GM18868 (cell line): Measurements from ENCODE around the gene HECTD4.
"Not testable (repeated sequence)": the region's sequence is repeated elsewhere in the genome, so short reads cannot be mapped to it uniquely, and the experiment has no call there.

Experiments used
- ATAC-seq: cut with Tn5 transposase; IDR thresholded peaks from one replicate; pipeline ENCODE4 v1.9.1; 2021; ENCODE audit warnings: mild to moderate bottlenecking, moderate library complexity; ENCODE audit not compliant: unreplicated experiment

HECTD4 gene

GRCh38 chr12:112354399-112354798 is 27.8 kb downstream of the HECTD4 start:
- ATAC-seq: no peak

DNA sequence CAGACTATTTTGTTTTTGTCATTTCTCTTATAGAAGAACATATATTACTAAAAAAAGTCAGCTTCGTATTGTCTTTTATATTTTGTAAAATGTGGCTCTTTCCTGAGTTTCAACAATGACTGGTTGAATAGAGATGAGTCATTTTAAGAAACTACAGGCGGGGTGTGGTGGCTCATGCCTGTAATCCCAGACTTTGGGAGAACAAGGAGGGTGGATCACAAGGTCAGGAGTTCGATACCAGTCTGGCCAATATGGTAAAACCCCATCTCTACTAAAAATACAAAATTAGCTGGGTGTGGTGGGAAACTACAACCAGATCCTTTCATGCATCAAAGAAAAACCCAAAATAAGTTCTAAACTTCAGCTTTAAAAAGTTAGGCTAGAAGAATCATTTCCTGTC is 28.8 kb downstream of the HECTD4 start:
- no peak for ATAC-seq

GRCh38 chr12:112352921-112353320 is 29.3 kb downstream of the HECTD4 start:
- ATAC-seq: no peak

GRCh38 chr12:112350593-112351592 is 31.3 kb downstream of the HECTD4 start:
- ATAC-seq: no peak

GRCh38 chr12:112349431-112349830 is 32.8 kb downstream of the HECTD4 start:
- ATAC-seq: no peak

DNA sequence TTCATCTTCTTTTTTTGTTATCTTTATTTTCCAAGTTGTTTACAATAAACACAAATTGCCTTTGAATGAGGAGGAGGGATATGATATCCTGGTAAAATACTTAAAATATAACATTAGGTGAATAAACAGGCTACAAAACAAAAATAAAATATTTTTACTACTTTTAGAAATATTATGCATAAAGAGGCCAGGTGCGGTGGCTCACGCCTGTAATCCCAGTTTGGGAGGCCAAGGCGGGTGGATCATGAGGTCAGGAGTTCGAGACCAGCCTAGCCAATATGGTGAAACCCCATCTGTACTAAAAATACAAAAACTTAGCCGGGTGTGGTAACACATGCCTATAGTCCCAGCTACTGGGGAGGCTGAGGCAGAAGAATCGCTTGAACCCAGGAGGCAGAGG is 33.3 kb downstream of the HECTD4 start:
- not testable (repeated sequence) for ATAC-seq

GRCh38 chr12:112347581-112347982 is 34.6 kb downstream of the HECTD4 start:
- ATAC-seq: no peak

DNA sequence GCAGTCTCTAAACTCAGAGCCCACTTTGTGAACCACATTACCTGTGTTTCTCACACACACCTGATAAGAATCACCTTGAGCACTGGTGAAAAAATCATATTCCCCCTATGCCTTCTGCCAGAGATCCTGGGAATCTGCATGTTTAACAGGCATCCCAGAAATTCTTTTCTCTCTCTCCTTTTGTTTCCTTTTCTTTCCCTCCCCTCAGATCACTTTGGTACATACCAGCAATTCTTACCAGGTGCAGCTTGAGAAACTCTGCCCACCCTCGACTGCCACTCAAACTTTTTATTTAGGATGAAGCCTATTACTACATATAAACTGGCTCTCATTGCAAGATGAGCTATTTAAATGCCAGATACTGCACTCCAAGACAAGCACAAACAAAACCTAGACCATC is 36.0 kb downstream of the HECTD4 start:
- no peak for ATAC-seq

DNA sequence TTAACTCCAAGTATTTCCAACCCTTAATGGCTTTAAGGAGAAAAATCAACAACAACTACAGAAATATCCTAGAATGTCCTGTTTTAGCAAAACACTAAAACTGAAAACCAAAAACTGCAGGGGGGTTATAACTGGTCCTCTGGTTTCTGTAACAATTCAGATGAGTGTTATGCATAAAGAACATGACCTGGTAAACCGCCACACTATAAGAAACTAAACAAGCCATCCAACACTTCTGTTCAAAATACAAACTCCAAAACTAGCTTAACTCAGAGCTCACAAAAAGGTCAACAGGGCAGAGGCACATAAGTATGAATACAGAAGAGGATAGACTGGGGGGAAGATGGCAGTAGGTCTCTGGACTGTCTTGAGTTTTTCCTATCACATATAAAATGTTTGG is 38.0 kb downstream of the HECTD4 start:
- no peak for ATAC-seq

DNA sequence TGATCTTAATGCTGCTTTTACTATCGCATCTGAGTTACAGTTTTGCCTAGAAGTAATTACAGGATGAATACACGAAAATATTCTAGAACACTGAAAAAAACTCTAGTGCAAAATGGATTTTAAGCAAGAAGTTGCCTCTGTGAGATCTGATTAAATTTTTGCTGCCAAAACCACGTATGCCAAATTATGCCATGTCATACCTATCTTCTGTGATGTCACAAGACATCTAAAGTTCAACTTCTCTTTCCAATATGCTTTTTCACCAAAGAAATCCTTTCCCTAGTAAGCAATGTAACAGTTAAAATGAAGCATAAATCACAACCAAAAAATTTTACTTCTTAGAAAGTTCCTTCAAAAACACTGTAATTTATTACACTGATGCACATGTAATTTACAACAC is 39.6 kb downstream of the HECTD4 start:
- ATAC-seq: no peak

DNA sequence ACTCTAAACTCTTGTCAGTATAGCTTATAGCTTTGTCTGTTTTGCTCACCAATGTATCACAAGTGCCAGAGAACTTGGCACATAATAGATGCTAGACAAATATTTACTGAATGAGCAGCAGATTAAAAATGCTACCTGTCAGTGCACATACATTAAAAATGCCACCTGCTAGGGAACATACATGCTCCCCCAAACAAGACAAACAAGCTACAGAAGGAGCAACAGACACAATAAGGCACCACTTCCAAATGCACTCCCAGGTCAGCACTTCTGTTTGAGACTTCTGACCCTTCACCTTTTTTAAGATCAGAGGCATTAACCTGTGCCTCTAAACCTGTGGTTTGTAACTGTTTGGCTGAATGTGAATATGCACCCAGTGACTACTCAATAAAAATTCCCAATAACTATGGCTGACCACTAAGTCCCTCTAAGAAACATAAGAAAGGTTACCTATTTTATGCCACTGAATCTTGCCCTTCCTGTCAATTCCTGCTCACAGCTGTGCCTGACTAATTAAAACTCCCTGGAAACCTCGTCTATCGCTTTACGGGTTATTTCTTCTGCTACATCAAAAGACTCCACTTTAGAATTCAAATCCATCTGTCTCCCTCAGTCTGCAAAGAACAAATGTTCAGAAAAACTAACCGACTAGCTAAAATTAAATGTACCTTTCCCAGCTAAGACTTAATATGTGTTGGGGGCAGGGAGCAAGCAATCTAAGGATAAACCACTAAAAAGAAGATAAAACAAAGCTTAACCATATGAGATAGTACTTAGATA is 41.0 kb downstream of the HECTD4 start:
- no peak for ATAC-seq

DNA sequence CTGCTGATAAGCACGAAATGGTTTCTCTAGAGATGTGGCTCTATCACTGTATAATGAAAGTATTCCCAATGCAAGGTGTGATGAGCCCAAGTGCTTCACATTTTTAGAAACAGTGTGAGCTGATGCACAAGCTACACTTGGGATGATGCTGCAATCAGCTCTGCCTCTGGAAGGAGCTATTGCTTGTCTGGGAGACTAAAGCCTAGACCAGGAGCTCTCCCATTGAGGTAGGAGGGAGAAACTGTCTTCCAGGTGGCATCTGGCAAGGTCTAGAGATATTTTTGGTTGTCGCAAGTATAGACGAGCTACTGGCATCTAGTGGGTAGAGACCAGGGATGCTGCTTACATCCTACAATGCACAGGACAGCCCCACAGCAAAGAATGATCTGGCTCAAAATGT is 42.0 kb downstream of the HECTD4 start:
- ATAC-seq: no peak

GRCh38 chr12:112334999-112335398 is 47.2 kb downstream of the HECTD4 start:
- not testable (repeated sequence) for ATAC-seq

DNA sequence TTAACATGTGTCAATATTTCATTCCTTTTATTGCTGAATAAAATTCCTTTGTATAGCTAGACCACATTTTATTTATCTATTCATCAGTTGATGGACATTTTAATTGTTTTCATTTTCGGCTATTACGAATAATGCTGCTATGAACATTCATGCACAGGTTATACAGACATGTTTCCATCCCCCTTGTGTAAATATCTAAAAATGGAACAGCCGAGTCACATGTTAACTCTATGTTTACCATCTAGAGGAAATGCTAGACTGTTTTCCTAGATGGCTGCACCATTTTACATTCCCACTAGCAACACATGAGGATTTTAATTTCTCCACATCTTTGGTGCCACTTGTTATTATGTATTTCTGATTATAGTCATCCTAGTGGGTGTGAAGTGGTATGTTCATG is 49.2 kb downstream of the HECTD4 start:
- no peak for ATAC-seq

- ATAC-seq: no peak
Observed at GRCh38 chr12:112331886-112332285, 50.3 kb downstream of the HECTD4 start.

DNA sequence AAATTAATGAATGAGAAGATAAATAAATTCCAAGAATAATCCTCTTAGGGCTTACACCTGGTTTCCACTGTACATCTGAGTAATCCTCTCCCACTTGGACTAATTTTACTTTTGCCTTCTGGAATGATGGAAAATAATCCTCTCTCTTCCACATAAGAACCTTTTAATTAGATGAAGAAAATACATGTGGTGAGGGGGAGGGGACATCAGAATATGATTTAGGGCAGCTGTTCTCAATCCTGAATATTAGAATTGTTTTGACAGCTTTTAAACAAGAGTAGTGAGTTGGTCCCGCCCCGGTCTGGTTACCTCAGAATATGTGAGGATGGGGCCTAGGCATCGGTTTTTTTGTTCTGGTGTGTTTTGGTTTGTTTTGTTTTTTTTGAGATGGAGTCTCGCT is 51.5 kb downstream of the HECTD4 start:
- ATAC-seq: no peak

DNA sequence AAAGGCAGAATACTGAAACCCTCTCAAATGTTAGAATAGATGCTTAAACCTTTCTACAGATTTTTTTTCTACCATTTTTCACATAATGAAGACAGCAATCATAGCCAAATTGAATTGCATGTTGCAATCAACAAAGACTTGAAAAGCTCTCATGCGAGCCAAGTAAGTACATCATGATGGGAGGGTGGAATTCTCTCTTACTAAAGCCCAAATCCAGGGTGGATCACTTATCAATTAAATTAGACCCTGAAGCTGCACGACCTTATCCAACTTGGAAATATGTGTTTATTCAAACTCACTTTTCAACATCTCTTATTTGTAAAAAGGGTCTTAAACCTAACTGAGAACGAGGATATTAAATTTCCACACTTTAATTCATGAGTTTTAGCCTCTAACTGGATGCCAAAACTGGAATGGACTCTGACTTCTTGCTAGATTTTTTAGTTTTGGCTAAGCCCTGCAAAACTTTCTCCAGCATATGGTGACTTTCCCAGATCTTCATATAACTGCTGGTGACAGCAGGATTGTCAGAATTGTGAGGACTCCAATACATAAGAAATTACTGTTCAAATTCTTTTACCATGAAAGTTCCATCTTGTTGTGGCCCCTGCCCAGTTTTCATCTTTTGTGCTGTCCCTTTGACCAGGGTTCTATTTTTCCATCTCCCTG is 53.6 kb downstream of the HECTD4 start:
- no peak for ATAC-seq

DNA sequence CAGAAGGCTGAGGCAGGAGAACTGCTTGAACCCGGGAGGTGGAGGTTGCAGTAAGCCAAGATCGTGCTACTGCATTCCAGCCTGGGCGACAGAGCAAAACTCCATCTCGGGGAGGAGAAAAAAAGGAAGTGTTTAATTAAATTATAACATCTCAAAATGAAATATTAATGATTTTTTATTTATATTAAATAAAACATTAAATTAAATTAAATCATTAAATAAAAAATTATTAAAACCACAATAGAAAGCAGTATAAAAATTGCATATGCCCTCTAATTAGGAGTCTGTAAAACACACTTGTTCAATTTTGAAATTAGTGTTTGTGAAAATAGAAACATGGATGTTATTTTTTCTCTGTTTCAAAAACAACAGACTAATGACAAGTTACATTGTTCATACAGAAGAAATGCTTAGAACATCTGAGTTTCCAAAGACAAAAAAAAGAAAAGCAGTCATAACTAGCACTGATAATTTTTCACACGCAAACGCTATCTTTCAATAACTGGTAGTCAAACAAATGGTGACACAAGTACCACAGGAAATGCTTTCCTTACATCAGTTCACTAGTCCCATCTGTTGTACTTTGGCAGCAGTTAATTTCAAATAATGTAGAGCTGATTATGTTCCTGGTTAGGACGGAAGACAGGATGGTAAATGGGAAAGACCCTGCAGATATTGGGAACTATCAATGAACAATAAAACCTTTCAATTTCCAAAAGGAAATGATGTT is 54.9 kb downstream of the HECTD4 start:
- ATAC-seq: no peak

- no peak for ATAC-seq
Observed at GRCh38 chr12:112325622-112326207, 56.5 kb downstream of the HECTD4 start.

- ATAC-seq: no peak
Observed at GRCh38 chr12:112325157-112325556, 57.1 kb downstream of the HECTD4 start.
